NCI-H82 treated with DMSO at 0.1 percent for 48 hours (cell line): Measurements from ENCODE around the gene KIAA0825.
"Not testable (repeated sequence)": the region's sequence is repeated elsewhere in the genome, so short reads cannot be mapped to it uniquely, and the experiment has no call there.

Source experiments
- DNase-seq: peaks from one replicate; lab custom pipeline; 2025; ENCODE audit not compliant: unreplicated experiment; lab: John Stamatoyannopoulos, UW

Gene KIAA0825

GRCh38 chr5:94378062-94378461 is 240.3 kb downstream of the KIAA0825 start:
- DNase-seq, result no peak

GRCh38 chr5:94376672-94377345 is 241.6 kb downstream of the KIAA0825 start:
- no peak for DNase-seq

- no peak for DNase-seq
Observed at GRCh38 chr5:94375801-94376200, 242.6 kb downstream of the KIAA0825 start.

- no peak for DNase-seq
Observed at GRCh38 chr5:94374336-94374735, 244.1 kb downstream of the KIAA0825 start.

GRCh38 chr5:94367900-94368299 is 250.5 kb downstream of the KIAA0825 start:
- DNase-seq, result no peak

- DNase-seq, result no peak
Observed at GRCh38 chr5:94366811-94367210, 251.6 kb downstream of the KIAA0825 start.

- no peak for DNase-seq
Observed at GRCh38 chr5:94362857-94363256, 255.5 kb downstream of the KIAA0825 start.

GRCh38 chr5:94361832-94362796 is 256.3 kb downstream of the KIAA0825 start:
- no peak for DNase-seq

- no peak for DNase-seq
Observed at GRCh38 chr5:94361161-94361560, 257.2 kb downstream of the KIAA0825 start.

- no peak for DNase-seq
Observed at GRCh38 chr5:94360382-94361130, 257.8 kb downstream of the KIAA0825 start.

- no peak for DNase-seq
Observed at GRCh38 chr5:94359880-94360279, 258.5 kb downstream of the KIAA0825 start.

GRCh38 chr5:94355811-94356210 is 262.6 kb downstream of the KIAA0825 start:
- DNase-seq, result no peak

- DNase-seq, result not testable (repeated sequence)
Observed at GRCh38 chr5:94354837-94355485, 263.4 kb downstream of the KIAA0825 start.

GRCh38 chr5:94353605-94354004 is 264.8 kb downstream of the KIAA0825 start:
- DNase-seq, result no peak

- DNase-seq, result no peak
Observed at GRCh38 chr5:94347130-94347529, 271.3 kb downstream of the KIAA0825 start.

- DNase-seq, result no peak
Observed at GRCh38 chr5:94345257-94345656, 273.1 kb downstream of the KIAA0825 start.

- no peak for DNase-seq
Observed at GRCh38 chr5:94337617-94338016, 280.8 kb downstream of the KIAA0825 start.

- DNase-seq, result no peak
Observed at GRCh38 chr5:94335936-94336335, 282.5 kb downstream of the KIAA0825 start.

- DNase-seq, result no peak
Observed at GRCh38 chr5:94329115-94329514, 289.3 kb downstream of the KIAA0825 start.

- no peak for DNase-seq
Observed at GRCh38 chr5:94326586-94326985, 291.8 kb downstream of the KIAA0825 start.
